ENCODE results near the gene EVX1. TPM values are rescaled to one million over a fixed set of nuclear protein-coding genes. Genes with fewer than 3 reads are reported as not detected.
A peak's percentile ranks its signal among the peaks of the same experiment; 100 is the strongest.

Gene EVX1
- total RNA-seq, 2 experiments from 2014 or later = 0.25 to 0.33 TPM

DNA sequence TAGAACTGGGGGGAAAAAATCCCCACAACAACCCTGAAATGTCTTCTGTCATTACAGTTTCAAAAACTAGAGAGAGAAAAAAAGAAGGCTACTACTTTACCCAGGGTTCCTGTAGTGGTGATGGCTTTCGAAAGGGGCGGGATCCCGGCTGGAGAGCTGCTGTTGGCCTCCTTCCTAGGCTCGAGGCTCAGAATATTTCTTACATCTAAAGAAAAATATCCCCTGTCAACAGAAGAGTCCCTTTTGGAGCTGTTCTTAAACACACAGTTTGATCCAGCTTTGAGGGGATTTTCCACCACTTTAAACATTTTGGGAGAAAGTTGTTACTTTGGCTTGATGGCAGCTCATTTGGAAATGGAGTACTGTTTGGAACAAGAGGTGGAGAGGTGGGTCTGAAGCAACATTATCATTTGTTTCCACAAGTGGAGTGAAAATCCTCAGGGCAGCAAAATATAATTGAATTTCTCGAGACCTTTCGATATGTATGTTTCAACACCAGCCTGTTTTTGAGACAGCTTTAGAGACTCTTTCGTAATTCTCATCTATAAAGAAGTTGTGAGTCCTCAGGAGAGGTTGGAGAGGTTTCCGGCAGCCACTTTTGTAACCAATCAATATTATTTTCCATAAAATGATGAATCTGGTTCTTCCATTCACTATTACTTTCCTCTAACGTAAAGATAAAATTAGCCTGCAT lies 47.8 kb upstream of the EVX1 start:
- H3K27ac Mint-ChIP-seq = no peak overlapping the region
- CTCF ChIA-PET = interaction anchor here (1.2 to 2.4 kb wide), 6 partner anchors 15 to 902 kb away, joined by 3 to 17 read pairs (median 5); no protein-coding TSS in a partner anchor
- intact Hi-C loops (cut with DNase I, micrococcal nuclease) = loop anchor here (2.0 to 10.0 kb wide), 10 partner anchors 43 to 990 kb away; partner anchors contain the start of genes HIBADH (in 2 of the 2), HOXA3 (in 1 of the 2), JAZF1 (in 1 of the 2) and TAX1BP1 (in 1 of the 2)

GRCh38 chr7:27196287-27196767 lies 46.3 kb upstream of the EVX1 start:
- no peak overlapping the region for H3K27ac Mint-ChIP-seq
- no peaks in the 10 kb centered on the region for H3K9me3 Mint-ChIP-seq
- peaks cover 43% of the 10 kb centered on the region for H3K4me1 Mint-ChIP-seq (ENCODE audit: low read depth)
- POLR2A ChIA-PET = interaction anchor here (0.7 to 1.3 kb wide), 3 partner anchors 9 to 824 kb away, joined by 3 to 8 read pairs (median 3); no protein-coding TSS in a partner anchor
- no peak overlapping the region for H3K27ac ChIP-seq (ENCODE audit: low read depth in 1 of 2, low read length in 2 of 2)
- peaks cover 80 to 88% of the 10 kb centered on the region in 2 experiments for H3K27me3 ChIP-seq (ENCODE audit: control insufficient read depth in 1 of 2, insufficient read depth in 2 of 2, low read length in 2 of 2)
- no peaks in the 10 kb centered on the region for H3K36me3 Mint-ChIP-seq (ENCODE audit: low read depth)
- no peak overlapping the region for H3K4me3 ChIP-seq (ENCODE audit: low read length)
- TF ChIP-seq, protein P1, sequence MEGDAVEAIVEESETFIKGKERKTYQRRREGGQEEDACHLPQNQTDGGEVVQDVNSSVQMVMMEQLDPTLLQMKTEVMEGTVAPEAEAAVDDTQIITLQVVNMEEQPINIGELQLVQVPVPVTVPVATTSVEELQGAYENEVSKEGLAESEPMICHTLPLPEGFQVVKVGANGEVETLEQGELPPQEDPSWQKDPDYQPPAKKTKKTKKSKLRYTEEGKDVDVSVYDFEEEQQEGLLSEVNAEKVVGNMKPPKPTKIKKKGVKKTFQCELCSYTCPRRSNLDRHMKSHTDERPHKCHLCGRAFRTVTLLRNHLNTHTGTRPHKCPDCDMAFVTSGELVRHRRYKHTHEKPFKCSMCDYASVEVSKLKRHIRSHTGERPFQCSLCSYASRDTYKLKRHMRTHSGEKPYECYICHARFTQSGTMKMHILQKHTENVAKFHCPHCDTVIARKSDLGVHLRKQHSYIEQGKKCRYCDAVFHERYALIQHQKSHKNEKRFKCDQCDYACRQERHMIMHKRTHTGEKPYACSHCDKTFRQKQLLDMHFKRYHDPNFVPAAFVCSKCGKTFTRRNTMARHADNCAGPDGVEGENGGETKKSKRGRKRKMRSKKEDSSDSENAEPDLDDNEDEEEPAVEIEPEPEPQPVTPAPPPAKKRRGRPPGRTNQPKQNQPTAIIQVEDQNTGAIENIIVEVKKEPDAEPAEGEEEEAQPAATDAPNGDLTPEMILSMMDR (IDR thresholded peaks at IDR 0.05) = peak; percentile 84
- CTCF ChIA-PET = interaction anchor here (0.6 to 2.4 kb wide), 21 partner anchors 10 to 1304 kb away, joined by 3 to 17 read pairs (median 4); partner anchors contain the start of gene HOXA11
- DNase-seq (peak; percentile 75 to 89 (median 83)), ATAC-seq (ENCODE audit: poor library complexity) (peak; percentile 51)
- no peaks in the 10 kb centered on the region for H3K36me3 ChIP-seq (ENCODE audit: insufficient read depth, low read length)
- peaks cover 88% of the 10 kb centered on the region for H3K27me3 Mint-ChIP-seq
- intact Hi-C loops (cut with DNase I, micrococcal nuclease) = loop anchor here (1.0 to 10.0 kb wide), 15 partner anchors 44 to 988 kb away; partner anchors contain the start of genes HIBADH (in 2 of the 2), HOXA3 (in 1 of the 2), JAZF1 (in 1 of the 2) and TAX1BP1 (in 1 of the 2)
- H3K4me3 Mint-ChIP-seq = peak overlapping the region; percentile 57
- H3K4me1 ChIP-seq (ENCODE audit: insufficient read depth, low read length) = peaks cover 53% of the 10 kb centered on the region
- H3K9me3 ChIP-seq (ENCODE audit: control insufficient read depth in 1 of 2, insufficient read depth in 1 of 2, low read length in 2 of 2) = peaks cover 0 to 26% of the 10 kb centered on the region in 2 experiments

More for the DNA sequence above, 47.8 kb upstream of the EVX1 start:
- POLR2A ChIA-PET = interaction anchor here (1.0 kb wide), 1 partner anchor 9 kb away, joined by 4 read pairs; no protein-coding TSS in a partner anchor
- peaks cover 41% of the 10 kb centered on the region for H3K4me1 Mint-ChIP-seq (ENCODE audit: low read depth)
- Histone ChIP-seq H3K27ac (ENCODE audit: low read depth in 1 of 2, low read length in 2 of 2) (no peak overlapping the region), H3K9me3 (ENCODE audit: control insufficient read depth in 1 of 2, insufficient read depth in 1 of 2, low read length in 2 of 2) (peaks cover 0 to 26% of the 10 kb centered on the region in 2 experiments), H3K36me3 (ENCODE audit: insufficient read depth, low read length) (no peaks in the 10 kb centered on the region), H3K4me1 (ENCODE audit: insufficient read depth, low read length) (peaks cover 43% of the 10 kb centered on the region), H3K4me3 (ENCODE audit: low read length) (no peak overlapping the region), H3K27me3 (ENCODE audit: control insufficient read depth in 1 of 2, insufficient read depth in 2 of 2, low read length in 2 of 2) (peaks cover 84 to 91% of the 10 kb centered on the region in 2 experiments)
- no peaks in the 10 kb centered on the region for H3K9me3 Mint-ChIP-seq
- H3K4me3 Mint-ChIP-seq = no peak overlapping the region
- ATAC-seq (ENCODE audit: poor library complexity) (no peak), DNase-seq (no peak)
- TF ChIP-seq, protein P1 (IDR thresholded peaks at IDR 0.05) = no peak
- peaks cover 92% of the 10 kb centered on the region for H3K27me3 Mint-ChIP-seq
- no peaks in the 10 kb centered on the region for H3K36me3 Mint-ChIP-seq (ENCODE audit: low read depth)

DNA sequence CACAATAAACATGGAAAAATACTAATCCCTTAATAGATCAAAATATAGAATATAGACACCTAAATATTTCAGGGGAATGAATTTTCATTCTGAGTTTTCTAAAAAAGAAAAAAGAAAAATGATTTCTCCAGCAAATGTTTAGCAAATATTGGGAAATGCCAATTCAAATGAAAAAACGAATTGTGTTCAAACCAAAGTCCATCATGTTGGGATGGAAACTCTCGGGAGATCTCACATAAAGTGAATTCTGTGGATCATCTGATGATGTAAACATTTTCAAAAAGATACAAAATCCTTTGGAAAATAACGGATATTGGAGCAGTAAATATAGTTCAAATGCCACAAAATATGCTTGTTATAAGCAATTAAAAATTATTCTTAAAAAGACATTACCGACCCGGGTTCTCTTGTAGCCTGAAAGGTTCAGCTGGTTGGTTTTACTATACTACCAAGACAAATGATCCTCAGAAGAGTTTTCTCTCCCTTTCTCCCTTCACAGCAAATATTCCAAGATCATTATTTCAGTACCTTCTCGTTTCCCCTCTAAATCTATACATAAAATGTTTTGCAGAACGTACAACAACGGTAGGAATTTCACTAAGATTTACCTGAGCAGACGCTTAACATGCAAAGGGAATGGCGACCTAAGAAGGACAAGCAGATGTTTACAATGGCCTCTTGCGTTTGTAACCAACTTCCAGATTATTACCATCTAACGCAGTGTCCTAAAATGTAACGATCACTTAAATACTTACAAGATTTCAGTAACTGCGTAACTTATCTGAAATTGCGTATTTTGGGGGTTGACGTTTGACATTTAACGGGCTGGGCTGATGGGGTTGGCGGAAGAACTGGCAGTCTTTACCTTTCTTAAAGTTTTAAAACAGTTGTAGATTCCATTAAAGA lies 45.2 kb upstream of the EVX1 start:
- Mint-ChIP-seq H3K27me3 (peaks cover 88% of the 10 kb centered on the region), H3K4me3 (no peak overlapping the region), H3K4me1 (ENCODE audit: low read depth) (peaks cover 44% of the 10 kb centered on the region), H3K9me3 (no peaks in the 10 kb centered on the region), H3K27ac (no peak overlapping the region), H3K36me3 (ENCODE audit: low read depth) (no peaks in the 10 kb centered on the region)
- intact Hi-C loops (cut with DNase I, micrococcal nuclease) = loop anchor here (1.0 to 10.0 kb wide), 11 partner anchors 45 to 987 kb away; partner anchors contain the start of genes HIBADH (in 2 of the 2), HOXA3 (in 1 of the 2), JAZF1 (in 1 of the 2) and TAX1BP1 (in 1 of the 2)
- CTCF ChIA-PET = no interaction called here
- no peaks in the 10 kb centered on the region for H3K36me3 ChIP-seq (ENCODE audit: insufficient read depth, low read length)
- H3K9me3 ChIP-seq (ENCODE audit: control insufficient read depth in 1 of 2, insufficient read depth in 1 of 2, low read length in 2 of 2) = peaks cover 0 to 21% of the 10 kb centered on the region in 2 experiments
- no peak for ATAC-seq (ENCODE audit: poor library complexity)
- H3K4me3 ChIP-seq (ENCODE audit: low read length) = no peak overlapping the region
- H3K27ac ChIP-seq (ENCODE audit: low read depth in 1 of 2, low read length in 2 of 2) = no peak overlapping the region
- POLR2A ChIA-PET = interaction anchor here (1.4 kb wide), 1 partner anchor 465 kb away, joined by 4 read pairs; the partner anchor contains the start of gene HIBADH
- TF ChIP-seq, protein P1 (IDR thresholded peaks at IDR 0.05) = no peak
- peaks cover 53% of the 10 kb centered on the region for H3K4me1 ChIP-seq (ENCODE audit: insufficient read depth, low read length)
- peaks cover 80 to 88% of the 10 kb centered on the region in 2 experiments for H3K27me3 ChIP-seq (ENCODE audit: control insufficient read depth in 1 of 2, insufficient read depth in 2 of 2, low read length in 2 of 2)
- DNase-seq = no peak
